WTC11 (cell line): ENCODE data around the gene BCL7B. TPM values are rescaled to one million over a fixed set of nuclear protein-coding genes. Genes with fewer than 3 reads are reported as not detected.

Experiments used
- ATAC-seq: fragments of 200-7000 bp; cut with Tn5 transposase; 2 replicates; pipeline ENCODE4 v1.10.0; 2021; ENCODE audit warnings: mild to moderate bottlenecking, moderate library complexity
- CTCF ChIA-PET: fragments of 300-600 bp; sonication (Branson Sonifier 250); formaldehyde crosslinking; loops from one replicate; lab custom pipeline; 2021; ENCODE audit warnings: antibody characterized with exemption; lab: Charles Lee
- POLR2A ChIA-PET: fragments of 350-600 bp; sonication (Branson Sonifier 250); formaldehyde crosslinking; loops from one replicate; lab custom pipeline; 2021; ENCODE audit warnings: antibody characterized with exemption; lab: Charles Lee
- DNase-seq: peaks from one replicate; pipeline ENCODE4 v3.0.0; 2021; ENCODE audit warnings: low spot score
- H3K27ac Mint-ChIP-seq: 2 replicates; pipeline ENCODE4 v1.8.0; 2021; ENCODE audit warnings: mixed read lengths
- H3K27me3 Mint-ChIP-seq: 2 replicates; pipeline ENCODE4 v1.8.0; 2021; ENCODE audit warnings: low read depth, mild to moderate bottlenecking, moderate library complexity, mixed read lengths
- H3K36me3 Mint-ChIP-seq: 2 replicates; pipeline ENCODE4 v1.8.0; 2021; ENCODE audit warnings: mixed read lengths
- H3K4me1 Mint-ChIP-seq: 2 replicates; pipeline ENCODE4 v1.8.0; 2022; ENCODE audit warnings: mixed read lengths
- H3K4me3 Mint-ChIP-seq: 2 replicates; pipeline ENCODE4 v1.8.0; 2021; ENCODE audit warnings: mild to moderate bottlenecking, moderate library complexity, mixed read lengths
- H3K9me3 Mint-ChIP-seq: 2 replicates; pipeline ENCODE4 v1.8.0; 2021; ENCODE audit warnings: mixed read lengths
- ATF6 ChIP-seq: sonication (generic); formaldehyde crosslinking; IDR thresholded peaks from 2 replicates; pipeline ENCODE4 v1.8.1; 2023; ENCODE audit warnings: mild to moderate bottlenecking, missing genetic modification reagents
- E2F4 ChIP-seq: sonication (generic); formaldehyde crosslinking; IDR thresholded peaks from 2 replicates; pipeline ENCODE4 v1.8.1; 2022; ENCODE audit warnings: low read depth, mild to moderate bottlenecking, moderate library complexity, missing genetic modification reagents, borderline replicate concordance
- ELF4 ChIP-seq: sonication (generic); formaldehyde crosslinking; IDR thresholded peaks from 2 replicates; pipeline ENCODE4 v1.8.1; 2022; ENCODE audit warnings: low read depth, mild to moderate bottlenecking, moderate library complexity, missing genetic modification reagents
- ESRRA ChIP-seq: sonication (generic); formaldehyde crosslinking; IDR thresholded peaks from 2 replicates; pipeline ENCODE4 v1.8.1; 2022; ENCODE audit warnings: mild to moderate bottlenecking, missing genetic modification reagents, borderline replicate concordance
- FOXK1 ChIP-seq: sonication (generic); formaldehyde crosslinking; IDR thresholded peaks from 2 replicates; pipeline ENCODE4 v1.8.0; 2022; ENCODE audit warnings: mild to moderate bottlenecking, moderate library complexity, missing genetic modification reagents
- GABPB1 ChIP-seq: sonication (generic); formaldehyde crosslinking; IDR thresholded peaks from 2 replicates; pipeline ENCODE4 v1.8.1; 2023; ENCODE audit warnings: mild to moderate bottlenecking, missing genetic modification reagents
- GTF2I ChIP-seq: fragments of 250-450 bp; sonication (Bioruptor Pico); conservative IDR thresholded peaks from 2 replicates; pipeline ENCODE4 v1.4.0; 2021; ENCODE audit warnings: mild to moderate bottlenecking
- IRF2 ChIP-seq: sonication (generic); formaldehyde crosslinking; IDR thresholded peaks from 2 replicates; pipeline ENCODE4 v1.8.0; 2022; ENCODE audit warnings: low read depth, missing genetic modification reagents, borderline replicate concordance
- JAZF1 ChIP-seq: fragments of 250-450 bp; sonication (Bioruptor Pico); IDR thresholded peaks from 2 replicates; pipeline ENCODE4 v1.9.0; 2021; ENCODE audit warnings: moderate library complexity, mild to moderate bottlenecking, inconsistent platforms
- MAX ChIP-seq: sonication (generic); formaldehyde crosslinking; IDR thresholded peaks from 2 replicates; pipeline ENCODE4 v1.8.0; 2022; ENCODE audit warnings: mild to moderate bottlenecking, missing genetic modification reagents
- MLX ChIP-seq: sonication (generic); formaldehyde crosslinking; IDR thresholded peaks from 2 replicates; pipeline ENCODE4 v1.8.1; 2023; ENCODE audit warnings: mild to moderate bottlenecking, missing genetic modification reagents, moderate library complexity
- SMAD4 ChIP-seq: sonication (generic); formaldehyde crosslinking; IDR thresholded peaks from 2 replicates; pipeline ENCODE4 v1.8.0; 2022; ENCODE audit warnings: mild to moderate bottlenecking, missing genetic modification reagents
- TCF7 ChIP-seq: sonication (generic); formaldehyde crosslinking; IDR thresholded peaks from 2 replicates; pipeline ENCODE4 v1.8.0; 2022; ENCODE audit warnings: mild to moderate bottlenecking, low read depth, missing genetic modification reagents, moderate library complexity
- USF2 ChIP-seq: sonication (generic); formaldehyde crosslinking; IDR thresholded peaks from 2 replicates; pipeline ENCODE4 v1.8.1; 2023; ENCODE audit warnings: mild to moderate bottlenecking, missing genetic modification reagents, moderate library complexity
- ZNF396 ChIP-seq: fragments of 250-450 bp; sonication (Bioruptor Pico); IDR thresholded peaks from 2 replicates; pipeline ENCODE4 v1.8.0; 2021; ENCODE audit warnings: mild to moderate bottlenecking, moderate library complexity, borderline replicate concordance
- ZNF671 ChIP-seq: fragments of 250-450 bp; sonication (Bioruptor Pico); IDR thresholded peaks from 2 replicates; pipeline ENCODE4 v1.8.0; 2021; ENCODE audit warnings: mild to moderate bottlenecking
- total RNA-seq: library from RNA; stranded (reverse); gene quantifications from 3 replicates; pipeline ENCODE4 v1.2.3, GENCODE V29; 2021
- TF ChIP-seq, protein P1 (sequence below): fragments of 250-450 bp; sonication (Bioruptor Pico); conservative IDR thresholded peaks from 2 replicates; pipeline ENCODE4 v1.9.0; 2021; ENCODE audit warnings: mild to moderate bottlenecking
- TF ChIP-seq, protein P2 (sequence below): sonication (generic); formaldehyde crosslinking; IDR thresholded peaks from 2 replicates; pipeline ENCODE4 v1.8.1; 2022; ENCODE audit warnings: mild to moderate bottlenecking, missing genetic modification reagents, moderate library complexity, borderline replicate concordance
- TF ChIP-seq, protein P3 (sequence below): sonication (generic); formaldehyde crosslinking; IDR thresholded peaks from 2 replicates; pipeline ENCODE4 v1.8.0; 2022; ENCODE audit warnings: mild to moderate bottlenecking, missing genetic modification reagents
- TF ChIP-seq, protein P4 (sequence below): sonication (generic); formaldehyde crosslinking; IDR thresholded peaks from 2 replicates; pipeline ENCODE4 v1.8.0; 2023; ENCODE audit warnings: missing genetic modification reagents

Gene BCL7B
- total RNA-seq, 1 experiment from 2014 or later: 28.5 TPM

DNA sequence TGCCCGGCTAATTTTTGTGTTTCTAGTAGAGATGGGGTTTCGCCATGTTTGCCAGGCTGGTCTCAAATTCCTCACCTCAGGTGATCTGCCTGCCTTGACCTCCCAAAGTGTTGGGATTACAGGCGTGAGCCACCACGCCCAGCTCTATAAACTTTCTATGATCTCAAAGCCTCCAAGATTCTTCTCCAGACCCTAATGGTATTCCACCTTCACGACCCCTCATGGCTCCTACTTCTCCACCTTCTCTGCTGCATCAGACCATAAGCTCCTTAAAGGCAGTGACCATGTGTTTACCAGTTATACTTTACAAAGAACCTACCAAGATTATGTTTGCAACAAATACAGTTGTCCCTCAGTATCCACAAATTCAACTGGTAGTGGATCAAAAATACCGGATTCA, 25.3 kb downstream of the BCL7B start (continued):
- TF ChIP-seq MAX (CRISPR knock-in tag): no peak
- TF ChIP-seq, protein P1, sequence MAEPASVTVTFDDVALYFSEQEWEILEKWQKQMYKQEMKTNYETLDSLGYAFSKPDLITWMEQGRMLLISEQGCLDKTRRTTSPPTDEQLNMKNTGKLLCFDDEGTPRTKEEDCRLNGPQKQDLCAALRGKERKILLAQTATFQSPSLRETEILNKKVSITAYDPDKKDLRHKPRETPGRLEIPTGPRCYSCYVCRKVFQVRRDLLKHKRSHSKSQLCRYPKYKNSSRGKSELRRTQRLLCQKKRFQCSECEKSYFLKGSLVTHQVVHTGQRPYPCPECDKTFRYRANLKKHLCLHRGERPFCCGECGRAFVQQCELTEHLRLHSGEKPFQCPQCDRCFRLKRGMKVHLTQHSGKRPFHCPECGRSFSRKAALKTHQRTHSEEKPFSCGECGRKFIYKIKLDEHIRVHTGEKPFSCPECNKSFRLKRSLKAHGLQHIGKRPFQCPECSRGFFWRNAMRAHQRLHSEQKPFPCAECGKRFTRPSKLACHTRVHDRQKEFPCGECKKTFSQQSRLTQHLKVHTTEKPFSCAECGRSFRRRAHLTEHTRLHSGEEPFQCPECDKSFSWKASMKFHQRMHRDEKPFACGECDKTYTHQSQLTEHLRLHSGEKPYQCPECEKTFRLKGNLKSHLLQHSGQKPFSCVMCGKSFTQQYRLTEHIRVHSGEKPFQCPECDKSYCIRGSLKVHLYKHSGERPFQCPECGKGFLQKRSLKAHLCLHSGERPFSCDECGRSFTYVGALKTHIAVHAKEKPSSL (CRISPR knock-in tag): no peak
- TF ChIP-seq SMAD4 (CRISPR knock-in tag): no peak
- TF ChIP-seq E2F4: no peak
- no peak for TF ChIP-seq FOXK1 (CRISPR knock-in tag)
- TF ChIP-seq ZNF671 (CRISPR knock-in tag): no peak

DNA sequence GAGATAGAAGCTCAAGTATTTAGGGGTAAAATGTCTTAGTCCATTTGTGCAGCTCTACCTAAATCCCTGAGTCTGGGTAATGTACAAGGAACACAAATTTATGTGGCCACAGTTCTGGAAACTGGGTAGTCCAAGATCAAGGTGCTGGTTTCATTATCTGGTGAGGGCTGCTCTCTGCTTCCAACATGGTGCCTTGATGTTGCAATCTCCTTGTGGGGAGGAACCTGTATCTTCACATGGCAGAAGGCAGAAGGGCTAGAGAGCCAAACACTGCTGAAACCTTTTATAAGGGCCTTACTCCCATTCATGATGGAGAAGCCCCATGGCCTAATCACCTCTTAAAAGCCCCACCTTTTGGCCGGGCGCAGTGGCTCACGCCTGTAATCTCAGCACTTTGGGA, 26.7 kb downstream of the BCL7B start:
- CTCF ChIA-PET: interaction anchor here (0.7 kb wide), 1 partner anchor 456 kb away, joined by 3 read pairs; no protein-coding TSS in a partner anchor
- H3K9me3 Mint-ChIP-seq: no peaks in the 10 kb centered on the region
- TF ChIP-seq USF2 (CRISPR knock-in tag) (no peak), TCF7 (CRISPR knock-in tag) (no peak), SMAD4 (CRISPR knock-in tag) (no peak), IRF2 (CRISPR knock-in tag) (no peak), GTF2I (CRISPR knock-in tag) (no peak), ESRRA (CRISPR knock-in tag) (no peak), ZNF671 (CRISPR knock-in tag) (no peak), MLX (CRISPR knock-in tag) (no peak), GABPB1 (CRISPR knock-in tag) (no peak), ELF4 (CRISPR knock-in tag) (no peak), ZNF396 (CRISPR knock-in tag) (no peak), ATF6 (CRISPR knock-in tag) (no peak), JAZF1 (no peak)
- TF ChIP-seq, protein P2, sequence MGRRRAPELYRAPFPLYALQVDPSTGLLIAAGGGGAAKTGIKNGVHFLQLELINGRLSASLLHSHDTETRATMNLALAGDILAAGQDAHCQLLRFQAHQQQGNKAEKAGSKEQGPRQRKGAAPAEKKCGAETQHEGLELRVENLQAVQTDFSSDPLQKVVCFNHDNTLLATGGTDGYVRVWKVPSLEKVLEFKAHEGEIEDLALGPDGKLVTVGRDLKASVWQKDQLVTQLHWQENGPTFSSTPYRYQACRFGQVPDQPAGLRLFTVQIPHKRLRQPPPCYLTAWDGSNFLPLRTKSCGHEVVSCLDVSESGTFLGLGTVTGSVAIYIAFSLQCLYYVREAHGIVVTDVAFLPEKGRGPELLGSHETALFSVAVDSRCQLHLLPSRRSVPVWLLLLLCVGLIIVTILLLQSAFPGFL: no peak
- TF ChIP-seq, protein P3, sequence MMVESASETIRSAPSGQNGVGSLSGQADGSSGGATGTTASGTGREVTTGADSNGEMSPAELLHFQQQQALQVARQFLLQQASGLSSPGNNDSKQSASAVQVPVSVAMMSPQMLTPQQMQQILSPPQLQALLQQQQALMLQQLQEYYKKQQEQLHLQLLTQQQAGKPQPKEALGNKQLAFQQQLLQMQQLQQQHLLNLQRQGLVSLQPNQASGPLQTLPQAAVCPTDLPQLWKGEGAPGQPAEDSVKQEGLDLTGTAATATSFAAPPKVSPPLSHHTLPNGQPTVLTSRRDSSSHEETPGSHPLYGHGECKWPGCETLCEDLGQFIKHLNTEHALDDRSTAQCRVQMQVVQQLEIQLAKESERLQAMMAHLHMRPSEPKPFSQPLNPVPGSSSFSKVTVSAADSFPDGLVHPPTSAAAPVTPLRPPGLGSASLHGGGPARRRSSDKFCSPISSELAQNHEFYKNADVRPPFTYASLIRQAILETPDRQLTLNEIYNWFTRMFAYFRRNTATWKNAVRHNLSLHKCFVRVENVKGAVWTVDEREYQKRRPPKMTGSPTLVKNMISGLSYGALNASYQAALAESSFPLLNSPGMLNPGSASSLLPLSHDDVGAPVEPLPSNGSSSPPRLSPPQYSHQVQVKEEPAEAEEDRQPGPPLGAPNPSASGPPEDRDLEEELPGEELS (CRISPR knock-in tag): no peak
- TF ChIP-seq, protein P4, sequence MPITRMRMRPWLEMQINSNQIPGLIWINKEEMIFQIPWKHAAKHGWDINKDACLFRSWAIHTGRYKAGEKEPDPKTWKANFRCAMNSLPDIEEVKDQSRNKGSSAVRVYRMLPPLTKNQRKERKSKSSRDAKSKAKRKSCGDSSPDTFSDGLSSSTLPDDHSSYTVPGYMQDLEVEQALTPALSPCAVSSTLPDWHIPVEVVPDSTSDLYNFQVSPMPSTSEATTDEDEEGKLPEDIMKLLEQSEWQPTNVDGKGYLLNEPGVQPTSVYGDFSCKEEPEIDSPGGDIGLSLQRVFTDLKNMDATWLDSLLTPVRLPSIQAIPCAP: no peak
- TF ChIP-seq, all 79 proteins: peak for 0
- peaks cover 10% of the 10 kb centered on the region for H3K4me1 Mint-ChIP-seq
- H3K4me3 Mint-ChIP-seq: no peak overlapping the region
- no peak for ATAC-seq
- no peak overlapping the region for H3K27ac Mint-ChIP-seq
- POLR2A ChIA-PET: no interaction called here
- 0 out of 2 replicates have a peak, but pooled peaks cover 3% of the 10 kb centered on the region for H3K36me3 Mint-ChIP-seq
- H3K27me3 Mint-ChIP-seq: no peaks in the 10 kb centered on the region
- DNase-seq: no peak
